ENCODE measurements around the gene STARD3. TPM values are rescaled to one million over a fixed set of nuclear protein-coding genes. Genes with fewer than 3 reads are reported as not detected.

Gene STARD3
- total and polyA plus RNA-seq, 9 of the 15 experiments (the other 6 are each of a cell fraction or from before 2014, with no cell fraction given) = 0.63 to 87.0 (median 46.0) TPM

DNA sequence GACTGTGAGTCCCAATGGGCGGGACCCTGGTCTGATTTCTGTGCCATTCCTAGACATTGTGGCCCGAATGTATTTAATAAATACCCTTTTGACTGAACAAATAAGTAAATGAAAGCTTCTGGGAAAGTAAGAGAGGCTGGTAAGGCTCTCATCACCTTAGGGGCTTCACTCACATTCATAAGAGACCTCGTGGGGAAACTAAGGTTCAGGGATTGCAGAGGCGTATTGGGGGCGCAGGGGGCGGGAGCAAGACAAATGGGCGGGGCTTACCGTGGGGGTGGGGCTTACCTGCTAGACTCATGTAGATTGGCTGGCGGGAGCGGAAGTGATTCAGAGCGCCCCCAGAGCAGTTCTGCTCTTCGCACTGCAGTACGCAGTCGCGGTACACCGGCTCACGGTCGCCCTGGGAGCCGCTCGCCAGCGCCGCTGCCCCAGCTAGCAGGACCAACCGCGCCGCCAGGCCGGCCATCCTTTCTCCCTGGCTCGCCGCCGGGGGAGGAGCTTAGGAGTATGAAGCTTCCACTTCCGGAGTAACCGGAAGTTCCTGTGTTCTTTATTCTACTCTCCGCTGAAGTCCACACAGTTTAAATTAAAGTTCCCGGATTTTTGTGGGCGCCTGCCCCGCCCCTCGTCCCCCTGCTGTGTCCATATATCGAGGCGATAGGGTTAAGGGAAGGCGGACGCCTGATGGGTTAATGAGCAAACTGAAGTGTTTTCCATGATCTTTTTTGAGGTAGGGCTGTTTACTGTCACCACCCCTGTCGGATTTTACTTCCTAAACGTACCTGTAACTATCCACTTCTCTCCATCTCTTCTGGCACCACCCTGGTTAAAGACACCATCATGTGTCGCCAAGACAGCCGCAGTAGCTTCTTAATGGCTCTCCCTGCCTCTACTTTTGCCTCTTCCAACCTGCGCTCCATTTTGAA lies 50.9 kb downstream of the STARD3 start, which contains the start of gene PGAP3 (continued):
- TF ChIP-seq CBX1 (IDR thresholded peaks at IDR 0.05; ENCODE audit: low read depth) (no peak), ZNF232 (CRISPR knock-in tag; IDR thresholded peaks at IDR 0.05) (no peak), TAL1 (IDR thresholded peaks at IDR 0.05) (no peak), AFF1 (IDR thresholded peaks at IDR 0.05; ENCODE audit: low read depth in 1 of 2, partially characterized antibody in 2 of 2) (peak in 1 of 2 experiments; percentile 17), RFX7 (CRISPR knock-in tag; IDR thresholded peaks at IDR 0.05) (no peak), ZNF121 (CRISPR knock-in tag; conservative IDR thresholded peaks at IDR 0.05) (no peak), ZNF133 (CRISPR knock-in tag; IDR thresholded peaks at IDR 0.05) (peak; percentile 57; the same call in 1 of the 2 replicates), HINFP (tag; conservative IDR thresholded peaks at IDR 0.05; ENCODE audit: low read depth) (0 out of 2 replicates have a peak, but pooled peaks have one; percentile 11), THRB (CRISPR knock-in tag; conservative IDR thresholded peaks at IDR 0.05) (no peak), STAG1 (CRISPR knock-in tag; IDR thresholded peaks at IDR 0.05; ENCODE audit: borderline replicate concordance) (no peak), BCOR (IDR thresholded peaks at IDR 0.05) (no peak)
- TF ChIP-seq, protein P1, sequence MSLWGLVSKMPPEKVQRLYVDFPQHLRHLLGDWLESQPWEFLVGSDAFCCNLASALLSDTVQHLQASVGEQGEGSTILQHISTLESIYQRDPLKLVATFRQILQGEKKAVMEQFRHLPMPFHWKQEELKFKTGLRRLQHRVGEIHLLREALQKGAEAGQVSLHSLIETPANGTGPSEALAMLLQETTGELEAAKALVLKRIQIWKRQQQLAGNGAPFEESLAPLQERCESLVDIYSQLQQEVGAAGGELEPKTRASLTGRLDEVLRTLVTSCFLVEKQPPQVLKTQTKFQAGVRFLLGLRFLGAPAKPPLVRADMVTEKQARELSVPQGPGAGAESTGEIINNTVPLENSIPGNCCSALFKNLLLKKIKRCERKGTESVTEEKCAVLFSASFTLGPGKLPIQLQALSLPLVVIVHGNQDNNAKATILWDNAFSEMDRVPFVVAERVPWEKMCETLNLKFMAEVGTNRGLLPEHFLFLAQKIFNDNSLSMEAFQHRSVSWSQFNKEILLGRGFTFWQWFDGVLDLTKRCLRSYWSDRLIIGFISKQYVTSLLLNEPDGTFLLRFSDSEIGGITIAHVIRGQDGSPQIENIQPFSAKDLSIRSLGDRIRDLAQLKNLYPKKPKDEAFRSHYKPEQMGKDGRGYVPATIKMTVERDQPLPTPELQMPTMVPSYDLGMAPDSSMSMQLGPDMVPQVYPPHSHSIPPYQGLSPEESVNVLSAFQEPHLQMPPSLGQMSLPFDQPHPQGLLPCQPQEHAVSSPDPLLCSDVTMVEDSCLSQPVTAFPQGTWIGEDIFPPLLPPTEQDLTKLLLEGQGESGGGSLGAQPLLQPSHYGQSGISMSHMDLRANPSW (CRISPR knock-in tag; IDR thresholded peaks at IDR 0.05) = no peak
- TF ChIP-seq, protein P2, sequence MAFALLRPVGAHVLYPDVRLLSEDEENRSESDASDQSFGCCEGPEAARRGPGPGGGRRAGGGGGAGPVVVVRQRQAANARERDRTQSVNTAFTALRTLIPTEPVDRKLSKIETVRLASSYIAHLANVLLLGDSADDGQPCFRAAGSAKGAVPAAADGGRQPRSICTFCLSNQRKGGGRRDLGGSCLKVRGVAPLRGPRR (CRISPR knock-in tag; IDR thresholded peaks at IDR 0.05) = no peak
